ENCODE results near the gene C1orf116.

The C1orf116 gene

DNA sequence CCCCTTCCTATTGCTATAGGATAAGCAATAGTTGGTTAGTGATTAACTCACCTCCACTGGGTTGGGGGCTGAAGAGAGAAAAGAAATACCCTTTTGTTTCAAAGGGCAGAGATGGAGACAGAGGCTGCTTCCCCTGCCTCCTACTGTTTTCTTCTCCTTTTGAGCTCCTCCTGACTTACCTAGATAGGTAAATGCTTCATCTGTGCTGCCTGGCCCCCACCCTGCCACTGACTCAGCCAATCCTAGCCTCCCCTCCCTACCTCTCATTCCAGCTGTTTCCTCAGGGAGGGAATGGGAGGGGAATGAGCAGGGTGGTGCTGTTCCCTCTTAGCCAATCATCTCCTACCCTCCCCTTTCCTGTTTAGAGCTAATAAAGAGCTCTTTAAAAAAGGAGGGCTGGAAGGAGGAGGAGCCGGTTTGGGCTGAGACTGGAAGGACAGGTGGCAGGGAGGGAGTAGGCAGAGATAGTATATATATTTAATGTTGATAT, at the start of gene C1orf116:
C1orf116 (minus strand) TSS at position 229 of the 490 bp plus-strand sequence. CDS start 5,158 bp downstream, outside the sequence.
- peak; percentile 98 for DNase-seq (ENCODE audit: low spot score)

DNA sequence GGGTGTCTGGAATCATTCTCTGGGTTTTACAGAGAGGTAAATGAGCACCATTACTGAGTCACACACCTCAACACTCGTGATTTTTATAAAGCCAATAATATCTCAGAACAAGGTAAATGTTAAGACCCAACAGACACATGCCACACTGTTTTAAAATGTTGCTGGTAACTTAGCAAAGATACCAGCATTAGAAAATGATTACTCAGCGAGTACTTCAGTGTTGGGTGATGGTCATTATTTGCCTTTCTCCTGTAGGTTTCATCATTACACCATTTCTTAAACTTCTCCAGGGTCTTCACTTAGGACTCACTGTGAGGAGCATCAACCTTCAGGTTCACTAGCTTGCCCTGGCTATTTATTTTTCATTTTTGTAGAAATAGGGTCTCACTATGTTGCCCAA, 49.2 kb upstream of the C1orf116 start:
- no peak for DNase-seq (ENCODE audit: low spot score)

GRCh38 chr1:207081088-207081487, 48.5 kb upstream of the C1orf116 start:
- no peak for DNase-seq (ENCODE audit: low spot score)

DNA sequence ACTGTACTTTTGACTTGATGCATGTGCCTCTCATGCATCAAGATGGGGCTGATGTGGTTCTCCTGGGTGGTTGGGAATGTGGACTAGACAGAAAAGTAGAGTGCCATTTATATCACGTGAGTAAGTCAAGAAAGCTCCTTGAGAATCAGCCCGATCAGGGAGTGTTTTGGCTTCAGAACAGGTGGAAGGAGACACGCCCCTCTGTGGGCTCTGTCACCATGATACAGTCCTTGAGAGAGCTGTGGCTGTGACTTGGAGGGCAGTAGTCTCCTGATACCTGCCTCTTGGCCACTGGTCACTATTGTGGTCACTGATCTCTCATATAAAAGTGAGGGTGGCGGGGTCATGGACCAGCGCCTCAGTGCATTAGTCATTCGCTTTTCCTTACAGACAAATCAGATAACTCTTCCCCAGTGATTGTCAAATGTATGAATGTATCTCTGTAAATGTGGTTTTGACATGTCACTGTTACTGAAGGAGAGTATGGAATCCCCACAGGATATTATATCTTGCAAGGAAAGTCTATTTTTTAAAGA, 47.2 kb upstream of the C1orf116 start:
- no peak for DNase-seq (ENCODE audit: low spot score)

GRCh38 chr1:207078578-207079132, 46.1 kb upstream of the C1orf116 start:
- no peak for DNase-seq (ENCODE audit: low spot score)

GRCh38 chr1:207077470-207078377, 45.2 kb upstream of the C1orf116 start:
- DNase-seq (ENCODE audit: low spot score): peak; percentile 63

DNA sequence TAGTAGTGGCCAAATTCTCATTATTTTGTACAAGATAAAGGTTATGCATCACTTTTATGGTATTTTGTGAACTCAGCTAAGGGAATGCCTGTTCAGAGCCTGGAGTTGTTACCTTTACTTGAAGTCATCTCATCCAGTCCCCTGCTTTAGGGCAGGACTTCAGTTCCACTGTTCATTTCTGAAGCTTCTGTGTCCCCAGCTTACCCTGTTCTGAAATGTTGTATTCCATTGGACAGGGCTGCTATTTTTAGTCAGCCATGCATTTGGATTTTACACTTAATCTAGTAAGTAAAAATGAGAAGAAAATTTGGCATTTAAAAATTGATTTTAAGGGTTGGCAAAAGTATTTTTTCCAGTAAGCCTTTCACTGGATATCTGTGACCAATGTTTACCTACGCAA, 44.5 kb upstream of the C1orf116 start:
- DNase-seq (ENCODE audit: low spot score): no peak

DNA sequence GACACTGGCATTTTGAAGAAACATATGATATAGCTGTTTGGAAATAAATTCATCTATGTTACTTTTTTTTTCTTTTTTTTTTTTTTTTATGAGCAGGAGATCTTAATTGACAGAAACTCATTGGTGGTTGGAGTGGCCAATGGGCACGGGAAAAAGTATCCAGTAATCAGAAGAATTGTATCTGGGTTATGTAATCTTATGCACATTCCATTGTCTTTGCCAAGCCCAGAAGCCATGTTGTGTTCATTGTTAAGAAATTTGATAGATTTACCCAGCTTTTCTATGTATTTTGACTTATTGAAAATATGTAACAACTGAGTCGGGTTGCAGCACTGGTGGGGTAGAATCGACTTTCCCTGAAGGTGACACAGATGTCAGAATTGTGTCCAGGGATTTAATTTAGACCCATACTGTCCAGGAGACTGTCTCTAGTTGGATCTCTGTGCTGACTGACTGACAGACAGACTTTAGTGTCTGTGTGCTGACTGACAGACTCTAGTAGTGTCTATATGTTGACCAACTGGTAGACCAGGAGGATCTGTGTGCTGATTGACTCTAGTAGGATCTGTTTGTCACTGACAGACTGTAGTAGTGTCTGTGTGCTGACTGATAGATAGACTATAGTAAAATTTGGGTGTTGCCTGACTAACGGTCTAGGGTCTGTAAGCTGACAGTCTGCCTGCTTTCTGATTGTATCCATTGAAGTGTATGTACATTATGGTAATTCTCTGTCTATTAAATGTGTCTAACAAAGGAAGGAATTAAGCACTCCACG, 43.8 kb upstream of the C1orf116 start:
- no peak for DNase-seq (ENCODE audit: low spot score)

DNA sequence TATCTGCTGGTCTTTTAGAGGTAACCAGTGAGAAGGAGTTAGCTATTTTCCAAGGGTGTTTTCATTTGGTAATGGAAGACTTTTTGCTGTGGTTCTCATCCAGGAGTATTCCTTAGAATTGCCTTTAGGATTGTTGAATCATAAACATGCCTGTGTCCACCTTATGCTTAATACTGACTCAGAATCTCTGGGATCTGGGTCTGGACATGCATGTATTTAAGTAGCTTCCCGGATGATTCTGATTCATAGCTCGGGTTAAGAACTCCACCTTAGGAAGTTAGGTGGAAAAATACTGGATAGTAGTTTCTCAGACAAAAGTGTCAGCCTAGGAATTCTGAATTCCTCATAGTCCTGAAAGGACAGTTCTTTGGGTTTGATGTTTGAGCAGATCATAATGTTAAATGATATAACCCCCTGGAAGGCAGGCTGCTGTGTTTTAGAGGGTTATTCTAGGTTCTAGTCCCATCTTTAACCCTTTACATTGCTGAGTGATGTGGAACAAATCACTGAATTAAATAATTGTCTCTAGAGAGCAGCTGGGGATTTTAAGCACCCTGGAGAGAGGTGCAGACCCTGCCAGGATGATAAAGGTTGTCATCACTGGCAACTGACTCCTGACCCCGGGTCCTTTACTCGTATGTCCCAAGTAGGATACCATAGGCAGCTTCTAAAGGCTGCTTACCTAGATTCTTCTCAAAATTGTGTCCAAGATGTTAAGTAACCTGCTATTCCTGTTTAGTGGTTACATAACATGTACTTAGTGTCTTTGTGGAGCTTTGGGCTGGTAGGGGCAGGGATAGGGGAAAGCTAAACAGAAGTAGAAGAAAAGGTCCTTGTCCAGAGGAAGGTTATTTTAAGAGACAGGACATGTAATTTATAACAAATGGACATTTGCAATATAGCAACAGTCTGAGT, 41.6 kb upstream of the C1orf116 start:
- no peak for DNase-seq (ENCODE audit: low spot score)

- no peak for DNase-seq (ENCODE audit: low spot score)
Observed at GRCh38 chr1:207072233-207072632, 39.7 kb upstream of the C1orf116 start.

DNA sequence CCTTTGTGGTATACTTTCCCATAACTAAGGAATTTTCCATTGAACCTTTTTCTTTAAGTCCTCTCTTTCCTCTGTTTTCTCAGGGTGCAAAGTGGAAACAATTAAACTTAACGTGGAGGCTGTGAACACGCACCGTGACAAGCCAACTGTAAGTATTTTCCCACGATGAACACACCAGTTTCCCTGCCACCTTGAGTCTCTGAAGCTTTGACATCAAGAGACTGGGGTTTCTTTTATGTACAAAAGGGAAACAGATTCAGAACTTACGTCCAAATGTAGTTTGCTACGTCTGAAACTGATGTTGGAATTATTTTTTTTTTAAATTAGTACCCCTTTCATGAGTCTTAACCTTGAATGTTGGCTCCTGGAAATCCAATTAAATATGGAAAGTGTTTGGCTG, 38.9 kb upstream of the C1orf116 start:
- no peak for DNase-seq (ENCODE audit: low spot score)

GRCh38 chr1:207070811-207071210, 38.3 kb upstream of the C1orf116 start:
- DNase-seq (ENCODE audit: low spot score): no peak

DNA sequence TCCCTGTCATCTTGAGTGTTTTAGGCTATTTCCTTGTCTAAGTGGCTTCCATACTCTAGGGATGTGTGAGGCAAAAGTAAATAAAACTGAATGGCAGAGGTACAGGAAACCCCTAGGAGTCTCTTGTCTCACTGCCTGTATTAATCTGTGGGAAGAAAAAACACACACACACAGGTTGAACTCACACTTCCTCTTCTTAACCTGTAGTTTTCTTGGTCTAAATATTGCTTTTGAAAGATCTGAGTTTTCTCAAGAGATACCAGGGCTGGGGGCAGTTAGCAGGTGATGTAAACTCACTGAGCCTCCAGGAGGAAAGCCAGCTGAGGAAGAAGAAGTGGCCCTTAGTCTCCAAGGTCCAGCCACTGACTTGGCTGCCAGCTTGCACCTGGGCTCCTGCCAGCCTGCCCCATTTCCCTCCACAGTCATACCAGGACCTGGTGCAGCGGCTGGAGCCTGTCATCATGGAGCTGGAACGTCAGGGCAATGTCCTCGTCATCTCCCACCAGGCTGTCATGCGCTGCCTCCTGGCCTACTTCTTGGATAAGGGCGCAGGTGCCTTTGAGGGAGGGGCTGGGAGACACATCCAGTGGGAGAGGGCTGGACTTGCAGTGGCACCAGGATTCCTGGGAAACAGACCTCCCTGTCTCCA, 37.4 kb upstream of the C1orf116 start:
- no peak for DNase-seq (ENCODE audit: low spot score)

GRCh38 chr1:207069061-207069460, 36.5 kb upstream of the C1orf116 start:
- DNase-seq (ENCODE audit: low spot score): no peak

GRCh38 chr1:207067665-207068064, 35.1 kb upstream of the C1orf116 start:
- no peak for DNase-seq (ENCODE audit: low spot score)

GRCh38 chr1:207067185-207067584, 34.6 kb upstream of the C1orf116 start:
- no peak for DNase-seq (ENCODE audit: low spot score)

- no peak for DNase-seq (ENCODE audit: low spot score)
Observed at GRCh38 chr1:207064561-207064960, 32.0 kb upstream of the C1orf116 start.

DNA sequence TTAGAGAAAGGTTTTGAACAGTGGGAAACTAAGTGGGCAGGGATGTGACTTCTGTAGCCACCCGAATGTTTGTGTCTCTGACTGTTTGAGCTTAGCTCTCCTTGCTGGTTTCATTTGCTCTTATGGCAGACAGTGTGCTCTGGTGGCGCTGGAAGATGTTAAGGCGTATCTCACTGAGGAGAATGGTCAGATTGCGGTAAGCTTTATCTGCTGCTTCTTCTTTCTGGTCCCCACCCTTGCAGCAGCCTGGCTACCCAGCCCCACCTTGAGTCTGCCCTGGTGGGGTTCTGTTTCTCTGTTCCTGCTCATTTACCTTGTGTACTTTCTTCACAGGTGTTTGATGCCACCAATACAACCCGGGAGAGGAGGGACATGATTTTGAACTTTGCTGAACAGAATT, 30.5 kb upstream of the C1orf116 start:
- no peak for DNase-seq (ENCODE audit: low spot score)

DNA sequence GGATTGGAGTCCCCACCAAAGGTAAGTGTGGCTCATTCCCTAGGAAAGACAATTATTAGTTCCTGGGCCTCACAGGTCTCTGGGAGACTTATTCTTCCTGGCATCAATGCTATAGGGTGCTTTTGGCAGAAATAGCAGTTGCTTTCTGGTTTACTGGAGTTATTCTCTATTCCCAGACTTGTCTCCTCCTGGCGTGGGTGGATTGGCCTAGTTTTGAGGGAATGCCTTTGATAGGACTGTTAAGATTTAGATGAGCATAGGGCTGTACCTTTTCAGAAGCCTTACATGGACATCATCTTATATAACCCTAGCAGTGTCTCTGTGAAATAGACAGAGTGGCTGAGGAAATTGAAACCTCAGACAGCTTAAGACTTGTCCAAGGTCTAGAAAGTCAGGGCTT, 29.5 kb upstream of the C1orf116 start:
- DNase-seq (ENCODE audit: low spot score): no peak

DNA sequence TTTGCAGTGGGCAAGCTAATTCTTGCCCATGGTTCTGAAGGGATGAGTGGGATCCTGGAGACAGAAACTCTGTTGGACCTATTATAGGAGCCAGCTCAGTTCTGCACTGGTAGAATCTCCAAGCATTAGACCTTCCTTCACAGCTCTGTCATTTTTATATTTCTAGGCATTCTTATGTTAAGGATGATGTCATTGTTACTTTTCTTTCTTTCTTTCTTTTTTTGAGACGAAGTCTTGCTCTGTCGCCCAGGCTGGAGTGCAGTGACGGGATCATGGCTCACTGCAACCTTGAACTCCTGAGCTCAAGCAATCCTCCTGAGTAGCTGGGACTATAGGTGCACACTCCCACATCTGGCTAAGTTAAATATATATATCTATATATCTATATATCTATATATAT, 28.0 kb upstream of the C1orf116 start:
- DNase-seq (ENCODE audit: low spot score): no peak

DNA sequence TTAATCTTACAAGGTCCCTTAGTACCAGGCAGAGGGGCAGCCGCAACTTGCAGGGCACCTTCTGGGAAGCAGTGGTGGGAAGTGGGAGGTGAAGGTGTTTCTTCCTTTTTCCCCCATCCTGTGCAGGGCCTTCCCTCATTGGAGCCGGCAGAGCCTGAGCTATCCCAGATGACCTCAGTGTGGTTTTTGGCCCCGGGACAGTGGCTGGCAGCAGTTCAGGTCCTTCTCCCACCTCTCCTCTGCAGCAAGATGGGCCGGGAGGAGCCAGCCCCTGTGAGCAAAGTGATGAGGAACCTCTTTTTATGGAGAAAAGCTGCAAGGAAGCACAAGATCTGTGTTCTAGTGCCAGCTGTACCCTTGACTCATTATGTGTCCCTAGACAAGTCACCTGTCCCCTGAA, 27.3 kb upstream of the C1orf116 start:
- no peak for DNase-seq (ENCODE audit: low spot score)
